ENCODE data around the gene RNASE11.
"Not testable (repeated sequence)": the region's sequence is repeated elsewhere in the genome, so short reads cannot be mapped to it uniquely, and the experiment has no call there.

The RNASE11 gene

DNA sequence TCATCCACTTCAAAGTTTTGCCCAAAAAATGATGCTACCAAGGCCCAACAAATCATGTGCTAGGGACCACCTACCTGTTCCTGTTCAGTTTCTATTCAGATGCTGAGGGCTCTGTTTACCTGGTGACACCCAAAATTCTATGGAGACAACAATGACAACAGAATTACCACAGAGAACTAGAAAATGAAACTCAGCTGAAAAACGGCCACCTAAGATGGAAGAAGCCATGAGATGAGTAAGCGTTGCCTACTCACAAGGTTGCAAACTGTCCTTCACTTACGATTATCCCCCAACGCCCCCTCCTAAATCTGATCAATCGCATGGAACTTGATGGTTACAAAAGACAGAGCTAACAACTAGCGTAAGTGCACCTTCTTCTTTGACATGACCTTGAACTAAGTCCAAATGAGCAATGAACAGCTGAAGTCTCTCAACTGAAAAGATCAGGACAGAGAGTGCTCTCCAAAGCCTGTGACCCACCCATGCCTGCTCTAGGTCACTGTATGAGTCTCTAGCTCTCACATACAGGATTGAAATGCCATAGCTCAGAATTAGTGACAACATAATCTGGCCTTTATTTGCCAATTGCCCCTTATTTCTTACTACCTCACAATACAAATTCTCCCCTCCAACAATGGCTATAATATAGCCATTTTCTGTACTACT, at the start of gene RNASE11:
RNASE11 (minus strand) TSS at position 513 of the 666 bp plus-strand sequence.
- DNase-seq (ENCODE audit: low read depth): no peak

DNA sequence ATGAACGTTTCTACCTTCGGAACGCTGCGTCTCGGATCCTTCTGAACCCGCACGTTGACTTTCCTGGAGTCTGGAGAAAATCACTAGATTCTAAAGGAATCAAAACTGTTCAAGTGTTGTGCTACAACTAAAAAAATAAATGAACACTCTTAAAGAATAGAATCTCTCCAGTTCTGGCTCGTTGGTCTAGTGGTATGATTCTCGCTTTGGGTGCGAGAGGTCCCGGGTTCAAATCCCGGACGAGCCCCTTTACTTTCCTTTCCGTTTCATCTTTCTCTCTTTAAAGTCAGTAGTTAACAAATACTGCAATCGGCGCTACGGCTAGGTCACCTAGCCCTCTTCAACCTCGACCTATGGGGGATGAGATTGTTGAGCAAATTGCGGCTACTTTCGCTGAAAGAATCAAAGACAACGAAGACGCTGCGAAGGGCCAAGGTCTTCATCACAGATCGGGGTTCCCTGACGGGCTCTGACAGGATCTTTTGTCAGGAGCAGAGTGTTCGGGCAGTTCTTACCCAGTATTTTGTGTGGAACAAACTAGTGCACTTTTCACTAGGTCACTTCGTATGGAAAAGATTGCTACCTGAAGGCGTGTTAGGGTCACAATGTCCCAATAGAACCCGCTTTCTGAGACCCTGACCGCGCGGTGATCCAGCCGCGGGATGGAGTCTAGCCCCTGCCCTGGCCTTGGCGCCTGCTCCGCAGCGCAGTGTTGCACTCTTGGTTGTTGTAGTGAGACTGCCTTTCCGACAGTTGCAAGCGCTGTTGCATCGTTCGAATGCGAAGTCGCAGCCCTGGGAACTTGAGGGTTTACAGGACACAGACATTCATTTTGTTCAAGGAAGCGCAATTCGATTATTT, 45.3 kb upstream of the RNASE11 start:
- DNase-seq (ENCODE audit: low read depth): no peak

DNA sequence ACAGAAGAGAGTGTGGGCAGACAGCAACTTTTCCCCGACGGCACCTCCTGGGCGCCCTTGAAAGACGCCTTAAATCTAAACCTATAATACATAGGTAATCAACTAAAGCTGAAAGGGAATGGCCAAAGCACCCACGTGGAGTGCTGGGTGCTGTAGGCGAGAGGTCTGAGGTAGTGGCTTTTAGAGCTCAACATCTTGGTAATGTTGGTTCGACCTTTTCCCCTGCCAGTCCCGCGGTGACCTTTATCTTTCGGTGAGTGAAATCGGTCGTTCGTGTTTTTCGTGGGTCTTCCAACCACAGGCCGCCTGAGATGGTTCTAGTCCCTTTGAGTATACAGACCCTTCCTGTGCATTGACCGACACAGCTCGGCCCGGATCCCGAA, 44.6 kb upstream of the RNASE11 start:
- no peak for DNase-seq (ENCODE audit: low read depth)

DNA sequence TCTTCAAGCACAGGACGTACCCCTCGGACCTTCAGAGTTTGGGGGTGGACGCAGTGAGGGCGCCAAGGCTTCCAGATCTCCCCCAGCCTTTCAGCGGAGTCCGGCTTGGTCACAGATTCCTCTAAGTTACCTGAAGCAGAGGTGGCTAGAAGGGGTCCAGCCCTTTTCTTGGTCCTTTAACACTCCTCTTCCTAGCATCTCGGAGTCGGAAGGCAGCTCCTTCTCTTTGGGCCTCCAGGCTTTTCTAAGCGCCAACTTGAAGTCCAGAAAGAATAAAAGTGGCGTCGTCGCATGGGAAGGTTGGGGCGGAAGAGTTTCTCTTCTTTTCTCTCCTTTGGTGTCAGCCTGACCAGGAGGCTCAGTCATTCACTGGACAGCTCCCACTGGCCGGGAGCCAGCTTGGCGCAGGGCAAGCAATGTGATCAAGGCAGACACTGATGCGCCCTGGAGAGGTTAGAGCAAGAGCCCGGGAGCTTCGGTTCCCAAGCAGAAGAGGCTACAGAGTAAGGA, 44.1 kb upstream of the RNASE11 start:
- no peak for DNase-seq (ENCODE audit: low read depth)

DNA sequence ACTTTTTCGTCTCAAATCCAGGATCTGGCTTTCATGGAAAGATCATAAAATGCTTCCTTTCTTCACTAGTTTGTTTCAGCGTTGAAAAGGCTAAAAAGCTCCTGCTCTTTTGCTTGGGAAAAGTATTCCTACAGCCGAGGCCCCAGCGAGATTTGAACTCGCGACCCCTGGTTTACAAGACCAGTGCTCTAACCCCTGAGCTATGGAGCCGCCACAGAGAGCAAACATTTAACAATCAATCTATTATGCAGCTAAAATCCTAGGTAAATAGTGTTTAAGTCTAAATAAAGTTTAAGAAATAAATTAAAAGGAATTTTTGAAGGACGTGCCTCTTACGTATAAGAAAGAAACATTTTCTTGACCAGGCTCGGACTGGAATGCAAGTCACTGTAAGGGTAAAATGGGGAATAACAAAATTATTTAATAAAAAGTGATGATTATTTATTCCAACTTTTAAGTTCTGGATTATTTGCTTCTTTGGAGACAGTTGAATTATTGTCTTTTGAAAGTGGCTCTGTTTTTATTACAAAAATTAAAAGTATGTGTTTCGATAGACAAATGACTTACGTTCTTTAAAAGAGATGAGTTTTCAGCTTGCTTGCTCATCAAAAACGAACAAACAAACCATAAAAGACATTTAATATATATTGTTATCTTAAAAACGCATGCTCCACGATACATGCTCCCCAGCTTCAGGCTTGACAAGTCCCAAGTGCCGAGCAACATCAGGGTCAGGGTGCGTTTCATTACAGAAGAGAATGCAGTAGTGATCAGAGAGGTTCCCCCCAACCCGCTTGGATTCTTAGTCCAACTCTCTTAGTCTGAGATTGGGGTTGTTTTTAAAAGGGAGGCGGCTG, 43.5 kb upstream of the RNASE11 start:
- no peak for DNase-seq (ENCODE audit: low read depth)

DNA sequence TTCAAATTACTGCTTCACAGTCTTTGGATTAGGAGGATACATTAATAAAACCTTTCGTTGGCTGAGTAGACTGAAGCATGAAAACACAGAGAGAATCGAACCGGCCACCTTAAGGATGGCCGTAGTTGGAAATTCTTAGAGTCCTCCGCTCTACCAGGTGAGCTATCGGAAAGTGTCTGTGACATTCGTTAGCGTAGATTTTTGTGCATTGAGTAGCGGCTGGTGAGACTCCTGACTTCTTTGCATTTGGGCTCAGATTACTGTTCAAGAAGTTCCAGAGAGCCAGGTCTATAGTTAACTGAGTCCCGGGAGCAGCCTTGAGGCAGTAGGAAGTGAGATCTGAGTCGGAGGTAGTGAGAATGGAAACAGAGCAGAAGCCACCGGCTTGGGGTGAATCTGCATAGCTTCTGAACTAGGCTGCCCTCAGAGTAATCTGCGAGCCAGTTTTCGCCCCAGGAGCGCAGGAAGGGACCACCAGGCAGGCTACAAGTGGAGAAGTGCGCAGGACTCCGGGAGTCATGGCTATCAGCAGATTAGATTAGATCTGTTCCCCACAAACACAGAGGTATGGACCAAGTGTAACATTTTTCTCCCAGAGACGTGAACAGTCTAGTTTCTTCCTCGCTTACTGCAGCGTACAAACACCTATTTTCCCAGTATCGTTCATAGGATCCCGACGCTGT, 42.7 kb upstream of the RNASE11 start:
- DNase-seq (ENCODE audit: low read depth): no peak

DNA sequence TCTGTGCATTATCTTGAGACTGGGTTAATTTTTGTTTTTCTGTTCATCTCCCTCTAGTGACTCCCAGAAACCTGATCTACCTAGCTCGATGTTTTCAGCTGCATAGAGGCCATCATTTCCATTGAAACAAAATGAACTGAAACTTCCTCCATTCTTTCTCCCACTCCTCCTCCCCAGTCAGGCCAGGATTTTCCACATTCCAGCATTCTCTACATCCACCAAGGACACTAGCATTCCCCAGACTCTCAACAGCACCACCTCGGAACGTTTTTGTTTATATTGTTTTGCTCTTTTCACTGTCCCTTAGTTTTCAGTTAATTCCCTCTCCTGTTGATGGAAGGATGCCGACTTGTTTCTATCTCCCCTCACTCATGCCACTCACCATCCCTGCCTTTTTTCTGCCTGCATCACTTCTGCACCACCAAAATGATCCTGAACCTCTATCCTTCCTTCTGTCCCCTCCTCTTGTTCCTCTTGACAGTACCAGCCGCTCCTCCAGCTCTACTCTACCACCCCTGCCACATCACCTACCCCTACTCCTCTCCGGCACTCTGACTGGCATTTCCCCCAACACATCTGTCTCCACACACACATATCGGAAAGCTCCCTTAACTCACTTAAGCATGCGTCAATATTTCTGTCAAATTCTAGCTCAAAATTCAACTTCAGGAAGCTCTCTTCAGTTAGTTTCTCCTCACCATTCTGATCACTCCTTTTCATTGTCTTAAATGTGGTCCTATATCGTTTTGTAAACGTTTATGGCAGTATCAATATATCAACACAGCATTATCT, 40.5 kb upstream of the RNASE11 start:
- DNase-seq (ENCODE audit: low read depth): no peak

DNA sequence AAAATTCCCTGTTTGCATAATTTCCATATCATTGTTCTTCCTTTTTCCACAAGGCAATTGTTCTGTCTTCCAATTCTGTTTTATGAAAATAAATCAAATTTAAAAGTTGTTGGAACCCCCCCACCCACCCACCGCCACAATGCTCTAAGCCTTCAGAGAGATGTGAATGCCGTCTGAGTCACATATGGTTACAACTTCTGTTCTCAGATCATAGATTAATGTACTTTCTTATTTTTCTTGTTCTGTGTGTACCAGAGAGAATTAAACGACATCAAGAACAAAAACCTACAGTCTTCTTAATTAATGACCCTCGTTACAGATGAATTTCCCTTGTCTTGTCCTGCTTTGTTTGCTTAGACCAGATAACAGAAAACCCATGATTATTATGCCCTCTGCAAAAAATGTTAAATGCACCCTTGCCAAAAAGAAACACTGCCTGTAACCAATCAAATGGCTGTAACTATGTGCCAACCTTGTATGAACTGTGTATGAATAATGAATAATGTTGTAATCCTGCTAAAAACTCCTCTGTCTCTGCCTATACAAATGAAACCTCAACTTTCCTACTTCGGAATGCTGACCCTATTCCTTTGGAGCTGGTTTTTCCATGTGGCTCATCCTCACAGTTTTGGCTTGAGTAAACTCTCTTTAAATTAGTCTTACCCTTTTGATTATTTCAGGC, 39.7 kb upstream of the RNASE11 start:
- no peak for DNase-seq (ENCODE audit: low read depth)

DNA sequence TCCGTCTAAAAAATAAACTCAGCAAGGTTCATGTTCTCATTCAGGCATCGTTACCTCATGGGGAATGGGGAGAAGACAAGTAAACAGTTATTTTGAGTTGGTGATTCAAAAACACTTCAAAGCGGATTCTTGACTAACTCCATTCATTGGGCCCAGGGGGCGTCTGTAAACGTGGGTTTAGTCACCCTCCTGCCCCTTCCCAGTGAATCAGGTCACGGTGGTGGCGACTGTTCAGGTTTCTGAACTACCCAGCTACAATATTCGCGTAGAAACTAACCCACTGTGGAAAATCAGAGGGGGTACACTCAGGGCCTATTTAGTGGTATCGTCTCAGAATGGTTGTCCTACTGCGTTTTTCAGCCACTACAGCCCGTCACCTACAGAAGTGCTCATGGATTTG, 38.5 kb upstream of the RNASE11 start:
- DNase-seq (ENCODE audit: low read depth): no peak

DNA sequence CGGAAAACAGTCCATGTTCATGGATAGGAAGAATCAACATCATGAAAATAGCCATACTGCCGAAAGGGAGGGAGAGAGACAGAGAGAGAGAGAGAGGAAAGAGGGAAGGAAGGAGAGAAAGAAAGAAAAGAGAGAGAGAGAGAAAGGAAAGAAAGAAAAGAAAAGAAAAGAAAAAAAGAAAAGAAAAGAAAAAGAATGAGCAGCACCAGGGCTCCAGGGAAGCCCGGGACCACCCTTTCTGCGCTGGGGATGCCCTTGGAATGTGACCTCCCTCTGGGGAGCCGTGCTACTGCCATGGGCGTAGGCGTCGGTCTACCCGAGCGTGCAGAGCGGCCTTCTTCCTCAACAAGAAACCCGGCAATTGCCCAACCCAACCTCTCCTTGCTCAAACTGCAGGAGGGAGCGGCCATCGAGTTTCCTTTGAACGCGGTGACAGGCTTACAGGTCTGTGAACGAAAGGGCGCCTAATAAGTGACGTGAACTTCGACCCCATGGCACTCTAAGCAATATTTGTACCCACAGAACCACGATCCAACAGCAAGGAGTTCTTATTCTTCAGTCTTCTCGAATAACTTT, 36.8 kb upstream of the RNASE11 start:
- no peak for DNase-seq (ENCODE audit: low read depth)

DNA sequence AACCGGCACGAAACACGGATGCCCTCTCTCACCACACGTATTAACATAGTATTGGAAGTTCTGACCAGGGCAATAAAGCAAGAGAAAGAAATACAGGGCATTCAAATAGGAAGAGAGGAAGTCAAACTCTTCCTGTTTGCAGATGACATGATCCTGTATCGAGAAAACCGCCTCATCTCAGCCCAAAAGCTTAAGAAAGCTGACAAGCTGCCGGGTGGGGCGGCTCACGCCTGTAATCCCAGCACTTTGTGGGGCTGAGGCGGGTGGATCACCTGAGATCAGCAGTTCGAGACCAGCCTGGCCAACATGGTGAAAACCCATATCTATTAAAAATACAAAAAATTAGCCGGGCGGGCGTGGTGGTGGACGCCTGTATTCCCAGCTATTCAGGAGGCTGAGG, 36.0 kb upstream of the RNASE11 start:
- DNase-seq (ENCODE audit: low read depth): no peak

DNA sequence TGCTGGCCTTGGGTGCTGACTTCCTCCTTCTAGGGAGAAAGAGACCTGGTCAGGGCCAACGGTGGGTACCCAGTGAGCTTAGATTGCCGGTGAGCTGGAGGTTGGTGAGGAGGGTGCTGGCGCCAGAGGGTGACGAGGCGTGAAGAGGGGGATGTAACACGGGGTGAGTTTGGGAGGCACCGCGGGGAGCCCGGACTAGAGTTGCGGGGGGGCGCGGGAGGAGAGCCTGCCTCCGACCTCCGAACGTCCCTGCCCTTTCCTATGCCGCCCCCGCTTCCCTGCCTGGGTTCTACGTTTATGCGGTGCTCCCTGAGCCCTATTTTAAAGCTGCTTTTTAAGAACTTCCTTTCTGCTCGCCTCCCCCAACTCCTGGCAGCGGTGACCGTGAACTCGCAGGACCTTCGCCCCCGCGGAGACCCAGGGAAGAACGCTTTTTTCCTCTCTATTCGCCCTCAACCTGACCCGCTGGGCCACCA, 35.1 kb upstream of the RNASE11 start:
- DNase-seq (ENCODE audit: low read depth): no peak

DNA sequence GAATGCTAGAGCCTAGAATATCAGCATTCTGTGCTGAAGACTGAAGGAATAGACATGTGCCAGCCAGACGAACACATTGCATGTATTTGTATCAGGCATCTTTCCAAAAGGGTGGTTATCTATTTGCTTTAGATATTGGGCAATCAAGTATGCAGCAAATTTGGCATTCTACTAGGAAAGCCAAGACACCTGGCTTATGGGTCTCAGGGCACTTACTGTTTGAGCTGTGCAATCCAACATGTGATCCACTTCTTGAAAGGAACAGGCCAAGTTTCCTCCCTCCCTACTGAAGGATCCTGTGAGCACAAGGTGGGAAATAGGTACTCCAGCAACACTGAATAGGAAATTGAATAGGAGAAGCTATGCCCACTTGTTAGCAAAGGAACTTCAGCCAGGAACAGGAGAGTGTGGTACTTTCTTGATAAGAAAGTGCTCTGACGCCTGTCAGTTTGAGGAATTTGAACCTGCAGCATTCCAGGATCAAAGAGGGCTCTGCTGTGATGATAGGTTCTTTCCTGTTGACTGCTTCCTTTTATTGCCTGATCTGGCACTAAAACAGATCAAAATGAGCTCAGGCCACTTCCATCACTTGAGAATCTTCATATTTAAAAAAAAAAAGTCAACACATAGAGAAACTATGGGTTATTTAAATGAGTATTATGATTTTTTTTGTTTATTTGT, 33.1 kb upstream of the RNASE11 start:
- DNase-seq (ENCODE audit: low read depth): no peak

DNA sequence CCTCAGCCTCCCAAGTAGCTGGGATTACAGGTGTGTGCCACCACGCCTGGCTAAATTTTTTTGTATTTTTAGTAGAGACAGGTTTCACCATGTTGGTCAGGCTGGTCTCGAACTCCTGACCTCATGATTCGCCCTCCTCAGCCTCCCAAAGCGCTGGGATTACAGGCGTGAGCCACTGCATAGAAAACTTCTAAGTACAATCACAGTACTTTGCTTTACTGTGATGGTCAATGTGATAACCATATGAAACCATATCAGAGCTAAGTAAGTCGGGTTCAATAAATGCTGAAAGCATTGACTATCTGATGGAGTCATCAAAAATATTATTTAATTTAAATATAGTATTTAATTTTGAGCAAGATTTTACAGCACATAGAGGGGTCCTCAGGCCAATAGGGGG, 31.9 kb upstream of the RNASE11 start:
- DNase-seq (ENCODE audit: low read depth): not testable (repeated sequence)

DNA sequence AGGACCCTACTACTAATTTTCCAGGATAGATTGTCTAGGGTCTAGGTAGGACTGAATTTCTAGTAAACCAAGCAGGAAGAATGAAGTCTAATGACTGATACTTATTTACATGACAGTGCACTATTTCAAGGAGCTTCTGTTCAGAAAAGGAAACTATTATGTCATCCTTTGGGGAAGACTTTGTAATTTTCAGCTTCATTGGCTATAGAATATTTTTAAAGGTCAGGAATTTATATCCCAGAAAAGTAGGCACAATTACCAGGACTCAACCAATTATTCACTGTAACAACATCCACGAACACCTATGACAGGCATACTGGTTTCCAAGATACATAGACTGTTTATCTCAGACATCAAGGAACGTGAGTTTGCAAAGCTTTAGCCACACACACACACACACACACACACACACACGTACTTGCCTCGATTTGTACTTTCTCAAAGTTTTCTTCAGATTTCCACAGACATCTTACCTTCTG, 30.5 kb upstream of the RNASE11 start:
- no peak for DNase-seq (ENCODE audit: low read depth)

DNA sequence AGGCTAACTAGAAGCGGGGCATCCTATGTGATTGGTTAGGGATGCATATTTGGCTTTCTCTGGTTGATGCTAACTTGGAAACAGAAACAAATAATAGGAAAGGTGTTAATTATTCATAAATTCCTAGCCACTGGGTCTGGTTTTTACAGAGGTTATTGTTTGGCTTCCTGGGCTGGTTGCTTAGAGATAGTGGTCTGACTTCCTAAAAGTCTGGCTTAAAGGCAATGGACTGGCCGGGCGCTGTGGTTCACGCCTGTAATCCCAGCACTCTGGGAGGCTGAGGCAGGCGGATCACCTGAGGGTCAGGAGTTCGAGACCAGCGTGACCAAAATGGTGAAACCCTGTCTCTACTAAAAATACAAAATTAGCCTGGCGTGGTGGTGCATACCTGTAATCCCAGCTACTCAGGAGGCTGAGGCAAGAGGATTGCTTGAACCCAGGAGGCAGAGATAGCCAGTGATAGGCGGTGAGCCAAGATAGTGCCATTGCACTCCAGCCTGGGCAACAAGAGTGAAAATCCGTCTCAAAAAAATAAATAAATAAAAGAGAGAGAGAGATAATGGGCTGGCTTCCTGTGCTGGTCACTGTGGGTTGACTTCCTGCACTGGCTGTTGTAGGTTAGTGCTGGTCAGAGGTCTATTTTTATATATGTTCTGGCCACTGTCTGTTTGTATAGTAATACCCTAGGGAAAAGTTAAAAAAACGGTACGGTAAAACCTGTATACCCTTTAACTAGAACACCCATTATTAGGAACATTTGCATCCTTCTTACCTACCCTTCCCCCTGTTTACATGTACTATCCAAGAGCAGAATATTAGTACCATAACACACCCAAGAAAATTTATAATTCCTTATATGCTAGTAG, 29.6 kb upstream of the RNASE11 start:
- no peak for DNase-seq (ENCODE audit: low read depth)

DNA sequence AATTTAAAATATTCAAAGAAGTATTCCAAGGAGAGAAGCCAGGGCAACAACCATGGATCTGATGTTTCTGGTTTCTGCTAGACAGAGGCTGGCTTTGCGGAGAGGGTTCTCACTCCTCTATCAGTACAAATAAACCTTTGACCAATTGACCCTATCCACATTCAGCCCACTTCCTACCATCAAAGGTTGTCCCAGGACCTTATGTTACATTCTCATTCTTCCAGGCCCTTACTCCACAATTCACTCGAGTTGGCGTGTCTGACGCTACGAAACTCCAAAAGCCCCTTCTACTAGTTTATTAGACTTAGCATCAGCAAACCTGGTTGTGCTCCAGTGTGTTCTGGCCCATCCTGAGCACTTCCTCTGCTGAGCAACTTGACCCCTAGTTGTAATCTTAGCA, 28.2 kb upstream of the RNASE11 start:
- DNase-seq (ENCODE audit: low read depth): no peak

All from CMK (cell line).